Measurements from ENCODE around the gene LCORL.

The LCORL gene

DNA sequence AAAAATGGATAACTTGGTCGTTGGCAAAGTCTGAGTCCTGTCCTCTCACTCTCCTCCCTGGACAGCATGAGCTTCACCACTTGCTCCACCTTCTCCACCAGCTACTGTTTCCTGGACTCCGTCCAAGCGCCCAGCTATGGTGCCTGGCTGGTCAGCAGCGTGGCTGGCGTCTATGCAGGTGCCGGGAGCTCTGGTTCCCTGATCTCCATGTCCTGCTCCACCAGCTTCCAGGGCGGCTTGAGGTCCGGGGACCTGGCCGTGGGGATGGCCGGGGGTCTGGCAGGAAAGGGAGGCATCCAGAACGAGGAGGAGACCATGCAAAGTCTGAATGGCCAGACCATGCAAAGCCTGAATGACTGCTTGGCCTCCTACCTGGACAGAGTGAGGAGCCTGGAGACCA lies 109.9 kb downstream of the LCORL start:
- TF ChIP-seq TEAD4 (IDR thresholded peaks at IDR 0.05) (no peak), RAD21 (IDR thresholded peaks at IDR 0.05; ENCODE audit: low read depth) (no peak), FOXM1 (IDR thresholded peaks at IDR 0.05; ENCODE audit: borderline replicate concordance, low read depth) (no peak), CREB1 (IDR thresholded peaks at IDR 0.05; ENCODE audit: low read depth) (no peak), EGR1 (IDR thresholded peaks at IDR 0.05) (no peak), YY1 (IDR thresholded peaks at IDR 0.05; ENCODE audit: low read depth) (no peak), ZBTB7A (IDR thresholded peaks at IDR 0.05; ENCODE audit: low read depth) (no peak), CEBPB (IDR thresholded peaks at IDR 0.05) (no peak), TAF1 (IDR thresholded peaks at IDR 0.05; ENCODE audit: low read depth) (no peak), TCF12 (IDR thresholded peaks at IDR 0.05; ENCODE audit: low read depth) (no peak), NFIC (IDR thresholded peaks at IDR 0.05) (no peak), EP300 (IDR thresholded peaks at IDR 0.05; ENCODE audit: borderline replicate concordance) (no peak)
- TF ChIP-seq, protein P1, sequence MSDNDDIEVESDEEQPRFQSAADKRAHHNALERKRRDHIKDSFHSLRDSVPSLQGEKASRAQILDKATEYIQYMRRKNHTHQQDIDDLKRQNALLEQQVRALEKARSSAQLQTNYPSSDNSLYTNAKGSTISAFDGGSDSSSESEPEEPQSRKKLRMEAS (IDR thresholded peaks at IDR 0.05), result no peak
- TF ChIP-seq, protein P2, sequence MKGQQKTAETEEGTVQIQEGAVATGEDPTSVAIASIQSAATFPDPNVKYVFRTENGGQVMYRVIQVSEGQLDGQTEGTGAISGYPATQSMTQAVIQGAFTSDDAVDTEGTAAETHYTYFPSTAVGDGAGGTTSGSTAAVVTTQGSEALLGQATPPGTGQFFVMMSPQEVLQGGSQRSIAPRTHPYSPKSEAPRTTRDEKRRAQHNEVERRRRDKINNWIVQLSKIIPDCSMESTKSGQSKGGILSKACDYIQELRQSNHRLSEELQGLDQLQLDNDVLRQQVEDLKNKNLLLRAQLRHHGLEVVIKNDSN (IDR thresholded peaks at IDR 0.05), result no peak
- TF ChIP-seq, protein P3, sequence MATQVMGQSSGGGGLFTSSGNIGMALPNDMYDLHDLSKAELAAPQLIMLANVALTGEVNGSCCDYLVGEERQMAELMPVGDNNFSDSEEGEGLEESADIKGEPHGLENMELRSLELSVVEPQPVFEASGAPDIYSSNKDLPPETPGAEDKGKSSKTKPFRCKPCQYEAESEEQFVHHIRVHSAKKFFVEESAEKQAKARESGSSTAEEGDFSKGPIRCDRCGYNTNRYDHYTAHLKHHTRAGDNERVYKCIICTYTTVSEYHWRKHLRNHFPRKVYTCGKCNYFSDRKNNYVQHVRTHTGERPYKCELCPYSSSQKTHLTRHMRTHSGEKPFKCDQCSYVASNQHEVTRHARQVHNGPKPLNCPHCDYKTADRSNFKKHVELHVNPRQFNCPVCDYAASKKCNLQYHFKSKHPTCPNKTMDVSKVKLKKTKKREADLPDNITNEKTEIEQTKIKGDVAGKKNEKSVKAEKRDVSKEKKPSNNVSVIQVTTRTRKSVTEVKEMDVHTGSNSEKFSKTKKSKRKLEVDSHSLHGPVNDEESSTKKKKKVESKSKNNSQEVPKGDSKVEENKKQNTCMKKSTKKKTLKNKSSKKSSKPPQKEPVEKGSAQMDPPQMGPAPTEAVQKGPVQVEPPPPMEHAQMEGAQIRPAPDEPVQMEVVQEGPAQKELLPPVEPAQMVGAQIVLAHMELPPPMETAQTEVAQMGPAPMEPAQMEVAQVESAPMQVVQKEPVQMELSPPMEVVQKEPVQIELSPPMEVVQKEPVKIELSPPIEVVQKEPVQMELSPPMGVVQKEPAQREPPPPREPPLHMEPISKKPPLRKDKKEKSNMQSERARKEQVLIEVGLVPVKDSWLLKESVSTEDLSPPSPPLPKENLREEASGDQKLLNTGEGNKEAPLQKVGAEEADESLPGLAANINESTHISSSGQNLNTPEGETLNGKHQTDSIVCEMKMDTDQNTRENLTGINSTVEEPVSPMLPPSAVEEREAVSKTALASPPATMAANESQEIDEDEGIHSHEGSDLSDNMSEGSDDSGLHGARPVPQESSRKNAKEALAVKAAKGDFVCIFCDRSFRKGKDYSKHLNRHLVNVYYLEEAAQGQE (IDR thresholded peaks at IDR 0.05; ENCODE audit: low read depth), result no peak

DNA sequence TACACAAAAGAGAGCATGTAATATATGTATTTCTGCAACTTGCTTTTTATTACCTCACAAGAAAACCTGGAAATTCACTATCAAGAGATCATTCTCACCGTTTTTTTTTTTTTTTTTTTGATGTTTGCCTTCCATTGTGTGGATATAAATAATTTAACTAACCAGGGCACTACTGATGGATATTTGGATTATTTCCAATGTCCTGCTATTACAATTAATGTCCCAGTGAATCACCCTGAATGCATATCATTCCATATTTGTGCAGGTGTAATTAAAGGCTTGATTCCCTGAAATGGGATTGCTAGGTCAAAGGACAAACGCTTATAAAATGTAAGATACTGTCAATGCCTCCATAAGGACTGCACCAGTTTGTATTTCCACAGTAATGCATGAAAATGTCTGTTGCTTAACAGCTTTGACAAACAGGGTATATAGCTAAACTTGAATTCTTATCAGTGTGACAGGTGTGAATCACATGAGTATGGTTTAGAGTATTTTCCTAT lies 123.0 kb downstream of the LCORL start:
- no peak for TF ChIP-seq FOXM1 (IDR thresholded peaks at IDR 0.05; ENCODE audit: borderline replicate concordance, low read depth)
- no peak for TF ChIP-seq TCF12 (IDR thresholded peaks at IDR 0.05; ENCODE audit: low read depth)
- no peak for TF ChIP-seq CREB1 (IDR thresholded peaks at IDR 0.05; ENCODE audit: low read depth)
- TF ChIP-seq, protein P3 (IDR thresholded peaks at IDR 0.05; ENCODE audit: low read depth), result no peak
- no peak for TF ChIP-seq ZBTB7A (IDR thresholded peaks at IDR 0.05; ENCODE audit: low read depth)
- no peak for TF ChIP-seq EP300 (IDR thresholded peaks at IDR 0.05; ENCODE audit: borderline replicate concordance)
- TF ChIP-seq, protein P2 (IDR thresholded peaks at IDR 0.05), result no peak
- TF ChIP-seq NFIC (IDR thresholded peaks at IDR 0.05), result no peak
- TF ChIP-seq RAD21 (IDR thresholded peaks at IDR 0.05; ENCODE audit: low read depth), result no peak
- no peak for TF ChIP-seq TAF1 (IDR thresholded peaks at IDR 0.05; ENCODE audit: low read depth)
- TF ChIP-seq YY1 (IDR thresholded peaks at IDR 0.05; ENCODE audit: low read depth), result no peak
- TF ChIP-seq, protein P1 (IDR thresholded peaks at IDR 0.05), result no peak
- TF ChIP-seq EGR1 (IDR thresholded peaks at IDR 0.05), result no peak
- no peak for TF ChIP-seq TEAD4 (IDR thresholded peaks at IDR 0.05)
- TF ChIP-seq CEBPB (IDR thresholded peaks at IDR 0.05), result no peak

DNA sequence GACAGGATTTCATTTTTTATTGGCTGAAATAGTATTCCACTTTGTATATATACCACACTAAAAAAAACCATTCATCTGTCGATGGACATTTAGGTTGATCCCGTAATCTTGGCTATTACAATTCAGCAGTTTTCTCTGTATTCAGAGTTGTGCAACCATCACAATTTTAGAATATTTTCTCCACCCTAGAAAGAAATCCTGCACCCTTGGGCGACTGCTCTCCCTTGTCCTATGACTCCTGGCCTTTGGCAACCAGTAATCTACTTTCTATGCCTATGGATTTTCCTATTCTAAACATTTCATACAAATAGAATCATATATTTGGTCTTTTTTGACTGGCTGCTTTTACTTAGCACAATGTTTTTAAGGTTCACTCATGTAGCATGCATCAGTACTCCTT lies 126.1 kb downstream of the LCORL start:
- TF ChIP-seq FOXM1 (IDR thresholded peaks at IDR 0.05; ENCODE audit: borderline replicate concordance, low read depth) (no peak), ZBTB7A (IDR thresholded peaks at IDR 0.05; ENCODE audit: low read depth) (no peak), RAD21 (IDR thresholded peaks at IDR 0.05; ENCODE audit: low read depth) (no peak), EP300 (IDR thresholded peaks at IDR 0.05; ENCODE audit: borderline replicate concordance) (no peak), CEBPB (IDR thresholded peaks at IDR 0.05) (no peak), TAF1 (IDR thresholded peaks at IDR 0.05; ENCODE audit: low read depth) (no peak), NFIC (IDR thresholded peaks at IDR 0.05) (no peak), TCF12 (IDR thresholded peaks at IDR 0.05; ENCODE audit: low read depth) (no peak), EGR1 (IDR thresholded peaks at IDR 0.05) (no peak), TEAD4 (IDR thresholded peaks at IDR 0.05) (no peak)
- TF ChIP-seq, protein P2 (IDR thresholded peaks at IDR 0.05), result no peak
- TF ChIP-seq, protein P1 (IDR thresholded peaks at IDR 0.05), result no peak
- TF ChIP-seq, protein P3 (IDR thresholded peaks at IDR 0.05; ENCODE audit: low read depth), result no peak

Measured in Ishikawa (cell line).